Femur (tissue), 1 donor: ENCODE measurements around the gene TST.

ENCODE experiments used
- DNase-seq: peaks from one replicate; pipeline ENCODE4 v3.0.0-alpha.2; 2017

TST gene

GRCh38 chr22:37019309-37020191, at the start of gene TST, which contains the start of gene MPST:
TSS of gene TST (minus strand) at chr22:37019447. CDS start at chr22:37018732, 715 bp downstream.
TSS of gene MPST (plus strand) at chr22:37019742. CDS start at chr22:37019837, 95 bp downstream.
- peak; percentile 87 for DNase-seq

- DNase-seq, result no peak
These were observed 49.6 kb upstream of the TST start for GRCh38 chr22:37068859-37069258.

GRCh38 chr22:37067428-37067827, 48.2 kb upstream of the TST start:
- no peak for DNase-seq

GRCh38 chr22:37065961-37066360, 46.7 kb upstream of the TST start:
- DNase-seq, result no peak

GRCh38 chr22:37065180-37065579, 45.9 kb upstream of the TST start:
- no peak for DNase-seq

GRCh38 chr22:37064553-37064952, 45.3 kb upstream of the TST start:
- DNase-seq, result no peak

GRCh38 chr22:37063431-37064420, 44.5 kb upstream of the TST start:
- DNase-seq, result no peak

GRCh38 chr22:37062702-37063381, 43.6 kb upstream of the TST start:
- no peak for DNase-seq

GRCh38 chr22:37062376-37062675, 43.1 kb upstream of the TST start:
- DNase-seq, result no peak

- no peak for DNase-seq
These were observed 42.5 kb upstream of the TST start for GRCh38 chr22:37061611-37062375.

- no peak for DNase-seq
These were observed 41.8 kb upstream of the TST start for GRCh38 chr22:37060801-37061610.

- DNase-seq, result no peak
These were observed 40.7 kb upstream of the TST start for GRCh38 chr22:37059876-37060449.

- no peak for DNase-seq
These were observed 39.9 kb upstream of the TST start for GRCh38 chr22:37058917-37059701.

- DNase-seq, result no peak
These were observed 38.7 kb upstream of the TST start for GRCh38 chr22:37057796-37058510.

- DNase-seq, result no peak
These were observed 38.0 kb upstream of the TST start for GRCh38 chr22:37057226-37057625.

- DNase-seq, result no peak
These were observed 37.0 kb upstream of the TST start for GRCh38 chr22:37056246-37056645.

- no peak for DNase-seq
These were observed 35.5 kb upstream of the TST start for GRCh38 chr22:37054600-37055365.

- no peak for DNase-seq
These were observed 34.8 kb upstream of the TST start for GRCh38 chr22:37054056-37054395.
